GM19023 (cell line): ENCODE results near the gene SCFD2.

Experiments used
- ATAC-seq: cut with Tn5 transposase; IDR thresholded peaks from one replicate; pipeline ENCODE4 v1.9.1; 2021; ENCODE audit warnings: mild to moderate bottlenecking, moderate library complexity; ENCODE audit not compliant: unreplicated experiment

Gene SCFD2

DNA sequence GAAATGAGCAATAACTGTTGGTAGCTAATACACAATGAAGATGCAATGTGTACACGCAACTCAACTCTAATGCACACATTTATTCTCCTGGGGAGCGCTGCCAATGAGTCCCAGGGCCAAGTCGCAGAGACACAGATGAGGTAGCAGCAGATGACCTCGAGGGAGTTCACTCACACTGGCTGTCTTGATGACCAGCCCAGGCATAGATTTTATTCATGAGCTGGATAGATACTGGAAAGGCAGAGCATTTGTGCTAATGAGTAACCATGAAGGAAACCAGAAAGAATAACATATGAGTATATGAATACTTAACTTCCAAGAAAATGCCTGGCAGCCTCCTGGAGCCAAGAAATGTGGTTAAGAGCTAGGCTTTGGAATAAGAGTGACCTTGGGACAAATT lies 461.4 kb downstream of the SCFD2 start:
- ATAC-seq, result no peak

DNA sequence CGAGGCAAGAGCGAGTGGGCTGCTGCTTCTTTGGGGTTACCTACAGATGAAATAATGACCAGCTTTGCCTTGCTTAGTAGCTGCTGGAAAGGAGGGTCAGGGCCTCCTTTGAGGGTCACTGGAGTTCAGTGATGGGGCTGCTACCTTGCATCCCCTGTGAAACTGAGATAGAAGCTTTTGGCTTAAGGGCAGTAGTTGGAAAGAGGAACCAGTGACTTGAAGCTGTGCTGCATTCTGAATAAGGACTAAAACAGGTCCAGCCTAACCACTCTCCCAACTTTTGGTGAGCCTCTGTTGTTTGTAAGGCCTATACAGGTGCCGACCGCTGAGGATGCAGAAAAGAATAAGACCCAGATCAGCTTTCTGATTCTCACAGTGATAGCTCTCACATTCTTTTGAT lies 462.6 kb downstream of the SCFD2 start:
- ATAC-seq, result no peak

DNA sequence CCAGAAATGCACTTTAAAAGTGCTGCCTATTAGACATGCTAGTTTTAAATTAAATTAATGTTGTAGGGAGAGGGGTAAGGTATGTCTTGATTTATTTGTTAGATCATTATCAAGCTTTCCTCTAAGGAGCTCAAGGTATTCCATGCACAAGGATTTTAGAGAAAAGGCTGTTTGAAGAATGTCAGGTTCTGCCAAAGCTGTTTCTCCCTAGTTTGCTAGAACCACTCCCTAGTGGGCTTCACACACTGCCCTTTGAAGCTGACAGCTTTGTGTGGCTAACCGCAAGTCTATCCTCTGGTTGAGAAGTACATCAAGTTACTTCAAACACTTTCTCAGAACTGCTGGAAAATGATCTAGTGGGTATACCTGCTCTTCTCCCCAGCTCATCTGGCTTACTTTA lies 471.4 kb downstream of the SCFD2 start:
- no peak for ATAC-seq

DNA sequence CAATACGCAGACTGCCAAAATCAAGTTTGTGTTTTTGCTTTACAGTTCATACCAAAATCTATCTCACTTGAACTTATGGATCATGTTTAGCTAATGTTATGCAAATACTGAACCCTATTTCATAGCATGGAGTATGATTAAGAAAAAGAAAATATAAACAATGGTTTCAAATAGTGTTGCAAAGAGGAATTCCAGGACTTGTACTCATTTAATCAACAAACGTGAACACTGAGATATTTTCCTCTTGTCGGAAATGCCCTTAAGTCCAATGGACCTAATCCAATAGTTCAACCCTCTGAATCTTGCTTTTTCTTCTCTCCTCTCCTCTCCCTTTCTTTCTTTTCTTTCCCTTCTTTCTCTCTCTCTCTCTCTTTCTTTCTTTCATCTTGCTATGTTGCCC lies 473.0 kb downstream of the SCFD2 start:
- no peak for ATAC-seq

DNA sequence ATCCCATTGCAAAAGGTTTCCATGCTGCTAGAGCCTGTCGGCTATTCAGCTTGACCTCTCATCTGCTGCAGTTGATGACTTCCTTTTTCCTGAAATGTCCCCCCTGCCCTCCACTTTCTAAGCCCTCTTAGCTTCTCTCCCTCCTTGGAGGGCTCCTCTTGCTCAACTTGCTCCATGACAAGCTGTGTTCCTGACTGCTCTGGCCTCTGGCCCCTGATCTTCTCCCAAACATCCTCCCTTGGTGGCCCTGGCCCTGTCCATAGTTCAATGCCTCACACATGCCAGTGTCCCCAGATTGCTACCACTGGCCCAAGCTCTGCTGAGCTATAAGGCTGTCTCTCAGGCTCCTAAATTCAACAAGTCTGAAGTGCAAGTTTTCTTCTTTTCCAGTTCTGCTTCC lies 474.1 kb downstream of the SCFD2 start:
- no peak for ATAC-seq

DNA sequence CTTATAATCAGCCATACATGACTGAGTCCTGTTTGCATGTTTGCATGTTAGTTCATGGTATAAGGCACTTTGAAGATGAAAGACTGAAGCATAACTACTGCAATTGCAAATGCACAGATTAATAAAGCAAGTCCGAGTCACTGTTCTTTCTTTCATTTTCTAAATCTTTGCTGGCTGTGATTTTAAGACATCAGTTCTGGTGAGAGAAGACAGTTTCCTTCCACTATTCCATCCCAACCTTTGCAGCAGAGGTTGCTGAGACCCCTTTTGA lies 475.4 kb downstream of the SCFD2 start:
- ATAC-seq, result no peak

DNA sequence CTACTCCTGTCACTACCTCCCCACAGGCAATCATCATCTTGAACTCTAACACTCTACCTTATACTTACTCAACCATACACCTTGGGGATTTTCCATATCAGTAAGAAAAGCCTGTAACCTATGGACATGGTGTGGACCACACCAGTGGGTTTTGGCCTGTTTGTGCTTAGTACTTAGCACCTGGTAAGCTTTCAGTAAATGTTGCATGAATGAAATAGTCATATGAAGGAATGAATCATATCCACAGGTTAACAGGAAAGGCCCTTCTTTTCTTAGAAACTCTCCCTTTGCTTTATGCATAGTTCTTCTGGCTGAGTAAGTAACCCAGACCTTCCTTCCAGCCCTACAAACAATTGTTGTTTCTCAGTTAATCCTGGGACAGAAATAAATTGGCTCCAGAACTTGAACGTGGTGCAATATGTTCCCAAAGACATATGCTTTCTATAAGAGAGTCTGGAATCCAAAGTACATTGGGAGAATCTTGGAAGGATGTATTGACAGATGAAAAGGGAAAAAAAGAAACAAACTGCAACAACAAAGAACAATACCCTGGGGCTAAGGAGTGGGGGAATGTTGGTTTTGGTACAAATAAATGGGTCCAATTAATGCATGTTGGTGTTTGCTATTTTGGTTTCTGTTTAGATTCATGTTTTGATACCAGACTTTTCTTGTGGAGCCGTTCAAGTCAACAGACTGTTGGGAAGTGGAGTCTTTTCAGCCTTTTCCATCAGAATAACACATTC lies 475.9 kb downstream of the SCFD2 start:
- no peak for ATAC-seq

DNA sequence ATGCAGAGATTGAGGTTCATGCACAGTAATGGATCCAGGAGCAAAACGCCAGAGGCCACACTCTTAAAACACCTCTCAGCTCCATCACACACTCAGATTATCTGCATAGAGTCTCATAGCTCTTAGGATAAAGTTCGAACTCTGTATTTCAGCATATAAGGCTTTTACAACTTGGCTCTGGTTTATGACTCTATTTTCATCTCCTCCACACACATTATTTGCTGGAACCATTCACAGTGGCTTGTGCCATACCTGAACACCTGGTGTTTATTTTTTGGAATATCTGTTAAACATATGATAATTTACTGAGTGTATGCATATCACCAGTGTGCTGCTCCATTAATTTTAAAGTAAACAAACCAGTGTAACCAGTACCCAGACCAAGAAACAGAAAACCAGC lies 476.5 kb downstream of the SCFD2 start:
- ATAC-seq, result no peak

DNA sequence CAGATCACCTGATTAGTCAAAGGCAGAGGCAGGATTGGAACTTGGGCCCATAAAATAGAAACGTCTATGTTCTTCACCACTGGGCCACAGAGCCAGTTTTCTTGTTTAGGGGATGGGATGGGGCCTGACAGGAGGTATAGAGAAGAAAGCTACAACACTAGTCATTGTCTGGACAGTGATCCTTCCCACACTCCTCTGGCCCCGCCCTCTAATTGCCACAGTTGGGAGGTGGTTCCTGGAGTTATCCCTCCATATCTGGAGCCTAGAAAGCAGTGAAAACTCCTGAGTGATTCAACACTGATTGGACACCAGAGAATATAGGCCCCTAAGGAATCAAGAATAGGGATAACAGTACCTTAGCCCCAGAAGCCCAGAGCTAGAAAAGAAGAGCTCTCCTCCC lies 480.9 kb downstream of the SCFD2 start:
- ATAC-seq, result no peak

DNA sequence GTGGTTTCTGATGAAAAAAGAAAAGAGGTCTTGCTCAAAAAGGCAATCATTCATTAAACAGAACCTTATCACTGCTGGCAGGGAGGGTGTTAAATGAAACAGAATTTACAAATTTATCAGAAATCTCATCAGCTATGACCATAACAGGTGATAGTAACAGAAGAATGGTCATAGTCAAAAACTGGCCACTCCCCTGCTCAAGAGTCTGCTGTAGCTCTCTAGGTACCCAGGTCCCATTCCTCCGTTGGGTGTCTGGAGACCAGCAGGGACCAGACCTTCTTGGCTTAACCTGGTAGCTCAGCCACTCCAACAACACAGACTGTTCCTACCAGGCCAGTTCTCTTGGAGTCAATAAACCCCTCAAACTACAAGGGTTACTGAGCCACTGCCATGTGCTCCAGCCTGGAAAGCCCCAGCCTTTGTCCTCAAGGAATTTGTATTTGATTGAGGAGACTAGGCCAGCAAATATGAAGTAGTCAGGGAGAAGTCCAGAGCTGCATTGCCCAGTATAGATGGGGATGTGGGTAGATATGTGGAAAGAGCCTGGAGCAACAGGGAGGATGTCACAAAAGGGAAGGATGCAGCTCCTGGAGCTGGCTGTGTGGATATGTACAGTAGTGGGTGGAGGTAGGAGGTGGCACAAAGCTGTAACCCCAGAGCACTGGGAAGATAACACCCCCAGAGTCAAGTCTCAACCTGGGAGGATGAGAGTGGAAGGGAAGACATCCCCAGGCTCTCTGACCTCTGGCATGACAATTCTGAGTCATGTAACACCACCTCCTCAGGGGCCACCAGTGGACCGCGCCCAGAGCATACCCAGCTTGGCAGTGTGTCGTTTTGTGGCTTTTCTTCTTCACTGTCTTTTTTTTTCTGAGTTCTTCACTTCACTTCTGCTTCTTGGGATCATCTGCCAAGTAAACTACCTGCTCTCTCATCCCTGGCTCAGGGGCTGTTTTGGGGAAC lies 481.9 kb downstream of the SCFD2 start:
- ATAC-seq, result no peak

DNA sequence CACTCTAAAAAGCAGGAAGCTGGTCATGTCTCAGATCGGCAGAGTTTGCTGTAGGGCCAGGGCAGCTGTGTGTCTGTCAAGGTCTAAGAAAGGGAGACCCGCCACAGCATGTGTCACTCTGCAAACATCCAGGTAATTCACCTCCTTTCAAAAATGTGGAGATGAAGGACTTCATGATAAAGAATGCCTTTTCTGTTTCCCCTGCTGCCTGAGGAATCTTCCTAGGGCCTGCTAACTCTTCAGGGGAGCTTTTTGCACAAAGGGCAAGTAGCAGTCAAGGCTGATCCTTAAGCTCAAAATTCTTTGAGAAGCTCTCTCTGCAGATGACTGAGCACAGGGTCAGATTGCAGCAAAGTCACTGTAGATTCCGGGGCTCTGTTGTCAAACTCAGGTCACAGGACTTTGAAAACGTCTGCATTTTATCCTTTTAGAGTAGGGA lies 482.7 kb downstream of the SCFD2 start:
- no peak for ATAC-seq

DNA sequence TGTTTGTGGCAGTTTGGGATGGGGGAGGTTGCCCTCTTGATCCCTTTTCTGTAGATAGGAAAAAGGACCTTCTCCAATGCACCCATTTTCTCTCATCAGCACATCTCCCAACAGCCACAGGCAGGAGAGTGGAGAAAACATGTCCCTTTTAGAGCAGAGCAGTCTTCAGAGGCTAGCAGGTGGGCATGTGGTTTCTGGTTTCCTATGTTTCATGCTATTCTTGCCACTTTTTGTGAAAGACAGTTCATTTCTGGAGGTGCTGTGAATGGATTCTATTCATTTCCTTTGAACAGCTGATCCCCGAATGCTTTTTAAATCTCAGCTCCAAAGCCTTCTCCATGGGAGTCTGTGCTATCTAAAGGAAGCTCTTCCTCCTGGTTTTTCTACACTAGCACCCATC lies 484.9 kb downstream of the SCFD2 start:
- ATAC-seq, result no peak

DNA sequence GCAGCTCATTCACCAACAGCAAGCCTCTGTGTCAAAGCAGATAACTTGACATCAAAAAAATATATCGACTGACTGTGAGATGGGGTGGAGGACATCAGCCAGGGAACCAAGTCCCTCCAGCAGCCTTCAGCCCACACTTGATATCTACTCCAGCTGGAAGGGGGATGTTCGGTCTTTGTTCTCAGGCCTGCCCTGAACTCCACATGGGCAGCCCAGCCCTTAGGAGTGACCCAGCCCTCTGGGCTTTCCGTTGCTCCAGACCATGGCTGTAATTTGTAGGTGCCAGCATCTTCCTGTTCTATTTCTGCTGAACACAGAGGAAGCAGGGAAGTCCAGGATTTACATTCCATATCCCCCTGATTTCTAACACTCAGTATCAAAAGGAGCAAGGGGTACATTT lies 486.4 kb downstream of the SCFD2 start:
- ATAC-seq, result no peak

DNA sequence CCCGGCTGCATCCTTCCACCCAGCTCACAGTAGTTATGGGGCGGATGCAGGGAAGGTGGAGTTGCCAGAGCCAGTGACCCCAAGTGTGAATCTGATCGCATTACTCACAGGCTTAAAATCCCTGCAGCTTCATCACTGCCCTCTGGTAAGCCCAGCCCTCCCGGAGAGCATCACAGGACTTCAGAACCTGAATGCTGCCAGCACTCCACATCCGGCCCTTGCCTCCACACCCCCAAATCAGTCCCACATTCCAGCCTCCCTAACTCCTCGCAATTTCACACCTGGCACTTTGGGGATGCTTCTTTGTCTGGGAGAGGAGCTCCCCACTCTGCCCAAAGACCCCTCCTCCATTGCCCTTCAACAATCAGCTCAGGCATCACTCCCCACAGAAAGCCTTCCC lies 488.2 kb downstream of the SCFD2 start:
- no peak for ATAC-seq

DNA sequence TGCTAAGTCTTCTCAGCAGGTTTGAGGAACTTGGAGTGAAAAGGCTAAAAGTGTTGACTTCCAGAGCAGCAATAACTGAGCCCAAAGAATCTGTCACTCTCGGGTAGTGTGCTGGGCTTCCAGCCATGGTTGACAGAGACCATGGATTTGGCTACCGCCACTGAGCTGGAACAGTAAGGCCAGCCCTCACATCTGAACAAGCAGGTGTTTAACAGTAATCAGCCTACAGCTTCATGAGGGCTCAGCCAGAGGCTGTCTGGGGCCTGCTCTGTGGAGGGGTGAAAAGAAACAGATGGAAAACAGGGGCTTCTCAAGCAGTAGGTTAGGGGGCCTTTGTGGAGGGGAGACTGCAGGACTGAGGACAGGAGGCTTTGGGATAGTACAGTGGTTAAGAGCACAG lies 488.8 kb downstream of the SCFD2 start:
- no peak for ATAC-seq

DNA sequence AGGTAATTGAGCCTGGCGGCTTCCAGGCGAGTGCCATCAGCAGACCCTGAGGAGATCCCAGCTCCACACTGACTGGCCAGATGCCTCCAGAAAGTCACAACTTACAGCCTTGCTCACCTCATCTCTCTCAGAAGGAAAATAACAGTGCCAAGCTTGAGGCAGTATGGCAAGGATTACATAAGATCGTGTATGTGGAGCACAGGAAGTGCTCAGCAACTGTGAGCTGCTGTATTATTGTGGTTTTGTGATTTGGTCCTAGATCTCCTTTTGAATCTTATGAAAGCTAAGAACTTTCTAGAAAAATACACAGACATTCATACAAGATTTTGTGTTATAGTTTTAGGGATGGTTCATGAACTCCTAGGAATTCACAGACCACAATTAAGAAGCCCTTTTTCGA lies 489.8 kb downstream of the SCFD2 start:
- no peak for ATAC-seq

DNA sequence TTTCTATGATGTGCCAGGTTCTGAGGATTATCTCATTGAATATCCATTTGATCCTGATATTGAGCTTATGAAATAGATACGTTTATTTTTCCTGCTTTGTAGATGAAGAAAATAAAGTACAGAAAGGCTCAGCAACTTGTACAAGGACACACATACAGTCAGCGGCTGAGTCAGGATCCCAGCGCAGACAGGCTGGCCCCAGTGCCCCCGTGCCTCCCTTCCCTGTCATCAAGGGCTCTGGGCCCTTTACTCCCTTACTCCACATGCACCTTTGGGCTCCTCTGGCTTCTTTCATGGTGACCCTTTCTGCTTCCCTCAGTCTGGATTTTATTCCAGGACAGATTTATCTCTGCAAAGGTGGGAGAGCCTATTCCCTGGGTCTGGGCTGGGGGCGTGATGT lies 490.9 kb downstream of the SCFD2 start:
- no peak for ATAC-seq

DNA sequence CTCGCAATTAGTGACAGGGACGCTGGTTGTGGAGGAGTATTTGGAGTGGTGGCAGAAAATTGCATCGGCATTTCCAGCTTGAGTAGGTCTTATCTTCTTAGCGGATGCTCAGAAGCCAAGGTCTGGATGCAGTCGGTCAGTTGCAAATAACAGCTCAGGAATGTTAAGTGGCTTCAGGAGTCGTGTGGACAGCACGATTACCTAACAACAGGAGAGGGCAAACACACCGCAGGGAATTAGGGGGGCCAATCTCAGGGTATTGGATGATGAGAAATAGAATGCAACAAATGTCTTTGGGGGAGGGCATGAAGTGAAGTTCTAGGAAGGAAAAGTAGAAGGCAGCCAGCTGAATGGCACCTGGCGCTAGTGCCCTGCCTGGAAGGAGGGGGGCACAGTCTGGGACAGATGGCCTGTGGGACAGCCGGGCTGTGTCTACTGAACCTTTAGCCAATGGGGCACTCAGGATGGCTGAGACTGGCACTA lies 492.0 kb downstream of the SCFD2 start:
- no peak for ATAC-seq

DNA sequence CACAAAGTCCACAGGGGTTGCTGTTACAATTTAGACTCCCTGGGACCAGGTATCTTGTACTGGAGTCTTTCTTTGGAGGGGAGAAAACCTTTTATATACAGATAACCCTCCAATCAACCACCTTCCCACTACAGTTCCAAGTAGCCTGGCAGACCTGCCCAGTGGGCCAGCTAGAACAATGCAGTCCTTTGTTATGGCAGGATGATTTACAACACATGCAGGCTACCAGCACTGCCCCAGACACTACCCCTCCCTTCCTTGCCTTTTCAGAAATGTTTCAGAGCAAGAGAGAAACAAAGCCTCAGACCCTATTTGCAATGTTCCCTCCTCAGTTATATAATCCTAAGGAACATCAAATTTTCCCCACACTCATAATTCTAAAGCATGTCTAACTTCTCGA lies 492.7 kb downstream of the SCFD2 start:
- ATAC-seq, result no peak

DNA sequence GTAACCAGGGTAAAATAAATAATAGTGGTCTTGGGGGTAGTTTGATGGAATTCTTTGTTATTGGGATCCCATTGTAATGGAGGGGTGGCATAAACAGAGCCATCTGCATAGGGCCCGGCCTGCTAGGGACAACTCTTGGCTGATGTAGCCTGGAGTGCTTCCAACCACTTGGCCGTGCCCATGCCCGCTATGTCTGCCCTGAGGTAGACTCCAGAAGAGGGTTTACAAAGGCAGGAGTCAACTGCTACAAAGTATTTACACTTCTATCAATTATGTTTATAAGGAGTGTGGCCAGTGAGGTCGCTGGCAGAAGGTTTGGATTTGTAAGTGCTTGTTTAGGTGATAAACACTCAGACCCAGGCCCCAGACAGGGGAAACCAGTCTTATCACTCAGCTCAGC lies 495.6 kb downstream of the SCFD2 start:
- no peak for ATAC-seq

DNA sequence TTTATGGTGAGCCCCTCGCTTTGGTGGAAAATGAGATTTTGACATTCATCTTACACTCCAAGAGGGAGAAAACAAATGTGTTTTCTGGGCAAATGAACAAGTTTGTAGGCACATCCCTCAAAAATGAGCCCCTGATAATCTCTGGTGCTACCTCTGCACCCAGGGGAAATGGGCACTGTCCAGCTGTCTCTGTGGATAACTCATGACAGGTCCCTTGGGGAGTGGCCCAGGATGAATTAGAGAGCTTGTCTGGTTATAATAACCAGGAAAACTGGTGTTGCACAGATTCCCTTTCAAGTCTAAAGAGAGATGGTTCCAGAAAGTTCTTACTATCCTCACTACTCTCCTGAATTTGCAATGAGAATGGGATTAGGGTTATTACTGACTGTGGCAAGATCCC lies 496.2 kb downstream of the SCFD2 start:
- no peak for ATAC-seq

DNA sequence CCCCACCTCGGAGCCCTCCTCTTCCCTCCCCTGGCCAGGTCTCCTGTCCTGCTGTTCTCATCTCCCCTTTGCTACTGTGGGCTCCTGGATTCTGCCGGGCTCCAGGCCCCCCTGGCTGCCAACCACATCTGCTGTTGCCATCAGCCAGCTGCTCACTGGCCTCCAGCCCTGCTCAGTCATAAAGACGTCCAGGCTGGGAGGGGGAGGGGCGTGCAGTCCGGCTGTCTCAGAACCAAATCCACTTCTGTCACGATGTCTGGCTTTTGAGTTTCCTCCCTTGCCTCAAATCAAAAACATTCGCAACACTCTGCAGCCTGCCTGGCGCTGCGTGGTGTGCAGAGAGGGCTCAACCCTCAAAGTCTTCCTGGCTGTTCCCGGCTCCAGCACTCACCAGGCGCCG lies 496.7 kb downstream of the SCFD2 start:
- ATAC-seq, result no peak
